HTR-8/SVneo (cell line): Measurements from ENCODE around the gene GABBR2.

Experiments
- DNase-seq: peaks from one replicate; pipeline ENCODE4 v3.0.0; 2011; ENCODE audit warnings: low spot score, mixed read lengths; ENCODE audit not compliant: insufficient read length
- FAIRE-seq: peaks from 2 replicates; lab custom pipeline; 2011; peaks lifted over from hg19 to GRCh38; lab: Jason Lieb, UNC

Gene GABBR2

DNA sequence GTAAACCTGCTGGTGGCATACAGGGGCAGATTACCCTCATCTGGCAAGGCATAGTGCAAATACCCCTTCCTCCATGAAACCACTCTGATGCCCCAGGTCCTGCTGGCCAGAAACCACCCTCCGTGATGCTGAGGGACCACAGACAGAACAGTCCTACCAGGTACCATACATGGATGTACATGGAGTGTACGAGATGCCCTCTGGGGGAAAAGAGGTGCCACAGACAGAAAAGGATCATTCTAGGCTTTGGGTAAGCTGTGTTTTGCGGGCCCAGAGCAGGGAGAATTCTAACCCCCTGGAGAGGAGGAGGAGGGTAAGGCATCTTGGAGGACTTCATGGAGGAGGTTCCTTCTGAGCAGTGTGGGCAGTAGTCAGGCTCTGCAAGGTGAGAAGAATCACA lies 68.3 kb downstream of the GABBR2 start:
- DNase-seq = no peak
- no peak for FAIRE-seq

DNA sequence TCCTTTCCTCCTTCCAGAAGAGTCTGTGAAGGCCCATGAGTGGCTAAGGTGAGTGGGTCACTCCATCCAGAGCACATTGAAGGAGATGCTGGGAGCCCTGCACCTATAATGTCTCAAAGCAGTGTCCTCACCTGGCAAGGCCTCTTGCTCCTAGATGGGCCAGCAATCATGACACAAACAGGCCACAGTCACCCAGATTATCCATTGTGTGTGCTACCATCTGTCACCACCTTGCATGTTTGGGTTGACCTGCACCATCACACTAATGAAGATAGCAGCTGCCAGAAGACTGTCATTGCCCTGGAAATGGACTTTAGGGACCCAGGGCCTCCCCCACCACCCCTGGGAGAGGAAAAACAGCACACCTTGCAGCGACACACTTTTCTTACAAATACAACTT lies 69.6 kb downstream of the GABBR2 start:
- no peak for FAIRE-seq

GRCh38 chr9:98637381-98637780 lies 71.4 kb downstream of the GABBR2 start:
- no peak for FAIRE-seq

More for the DNA sequence above, 69.6 kb downstream of the GABBR2 start:
- no peak for DNase-seq

DNA sequence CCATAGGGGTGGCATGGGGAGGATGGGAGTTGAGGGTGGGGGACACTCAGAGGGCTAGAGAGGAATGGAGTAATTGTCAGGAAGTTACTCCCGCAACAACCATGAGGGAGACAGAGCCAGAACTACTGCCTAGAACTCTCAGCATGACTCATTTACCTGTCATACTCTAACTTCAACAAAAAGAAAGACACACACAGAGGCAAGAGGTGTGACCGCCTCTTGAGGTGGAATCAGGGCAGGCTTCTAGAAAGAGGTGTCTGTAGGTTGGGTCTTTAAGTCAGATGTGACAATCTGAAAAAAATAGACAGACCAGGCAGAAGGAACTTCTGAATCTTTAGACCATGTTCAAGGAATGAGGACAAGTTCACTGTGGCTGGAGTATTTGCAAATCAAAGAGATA lies 73.4 kb downstream of the GABBR2 start:
- DNase-seq = no peak
- no peak for FAIRE-seq

More at GRCh38 chr9:98637381-98637780, 71.4 kb downstream of the GABBR2 start:
- DNase-seq = no peak

GRCh38 chr9:98634685-98635336 lies 73.9 kb downstream of the GABBR2 start:
- DNase-seq = no peak
- FAIRE-seq = no peak

- FAIRE-seq = no peak
- DNase-seq = no peak
Observed at GRCh38 chr9:98632839-98633238, 75.9 kb downstream of the GABBR2 start.

DNA sequence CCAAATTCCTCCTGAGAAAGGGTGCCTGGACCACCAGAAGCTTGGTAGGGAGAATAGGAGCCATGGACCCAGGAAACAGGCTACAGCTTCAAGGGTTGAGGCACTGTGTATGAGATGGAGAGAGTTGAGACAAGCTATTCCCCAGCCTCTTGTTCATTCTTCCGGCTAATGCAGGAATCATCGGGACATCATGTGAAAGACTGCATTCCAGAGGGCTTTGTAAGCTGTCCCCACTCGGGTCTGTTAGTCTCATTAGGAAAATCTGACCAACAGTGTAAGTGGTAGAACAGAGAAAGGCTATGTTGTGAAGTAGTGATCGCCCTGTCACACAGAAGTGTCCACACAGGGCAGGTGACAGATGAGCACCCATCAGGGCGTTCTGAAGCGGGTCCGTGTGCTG lies 81.4 kb downstream of the GABBR2 start:
- DNase-seq = no peak
- no peak for FAIRE-seq

DNA sequence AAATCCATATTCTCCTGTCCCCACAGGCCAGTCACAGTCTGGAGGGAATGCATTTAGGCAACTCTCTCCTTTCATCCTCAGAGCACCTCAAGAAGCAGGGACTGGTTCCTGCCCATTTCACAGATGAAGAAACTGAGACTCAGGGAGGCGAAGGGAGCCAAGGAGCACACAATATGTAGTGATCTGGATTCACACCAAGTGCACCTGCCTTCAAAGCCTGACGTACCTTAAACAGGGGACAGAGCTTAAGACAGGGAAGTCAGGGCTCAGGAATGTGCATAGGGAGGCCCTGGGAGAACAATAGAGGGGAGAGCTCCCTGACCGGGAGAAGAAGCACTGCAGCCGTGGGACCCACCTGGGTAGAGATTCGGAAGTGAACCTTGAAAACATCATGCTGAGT lies 83.0 kb downstream of the GABBR2 start:
- FAIRE-seq (no peak), DNase-seq (no peak)

DNA sequence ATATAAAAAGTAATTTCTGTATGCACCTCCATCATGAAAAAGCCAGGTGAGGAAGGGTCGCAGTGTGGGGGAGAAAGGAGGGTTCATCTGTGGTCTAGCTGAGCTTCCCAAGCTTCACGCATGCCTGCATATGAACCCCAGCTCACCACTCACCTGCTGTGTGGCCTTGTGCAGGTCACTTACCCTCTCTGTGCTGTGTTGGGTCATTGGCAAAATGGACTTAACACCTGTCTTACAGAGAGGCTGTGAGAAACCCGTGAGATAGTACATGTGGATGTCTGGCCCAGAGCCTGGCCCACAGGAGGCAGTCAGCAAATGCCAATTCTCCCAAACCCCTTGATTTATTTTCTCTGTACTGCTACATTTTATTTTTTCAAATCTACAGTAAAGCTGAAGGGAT lies 88.9 kb downstream of the GABBR2 start:
- DNase-seq (no peak), FAIRE-seq (no peak)

DNA sequence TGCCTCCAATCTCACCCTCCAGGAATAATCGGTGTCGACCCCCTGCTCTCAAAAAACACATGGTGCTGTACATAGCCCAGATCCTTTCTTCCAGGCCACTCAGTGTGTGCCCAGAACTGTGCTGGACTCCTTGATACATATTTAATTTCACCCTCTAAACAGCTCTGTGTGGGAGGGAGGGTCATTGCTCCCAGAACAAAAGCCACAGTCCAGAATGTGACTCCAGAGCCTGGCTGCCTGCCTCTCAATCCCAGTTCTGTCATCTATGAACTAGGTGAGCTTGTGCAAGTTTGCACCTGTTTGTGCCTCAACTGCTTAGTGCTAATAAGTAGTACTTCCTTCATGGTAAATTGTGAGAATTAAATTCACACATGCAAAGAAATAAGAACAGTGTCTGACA lies 93.1 kb downstream of the GABBR2 start:
- DNase-seq (no peak), FAIRE-seq (no peak)

DNA sequence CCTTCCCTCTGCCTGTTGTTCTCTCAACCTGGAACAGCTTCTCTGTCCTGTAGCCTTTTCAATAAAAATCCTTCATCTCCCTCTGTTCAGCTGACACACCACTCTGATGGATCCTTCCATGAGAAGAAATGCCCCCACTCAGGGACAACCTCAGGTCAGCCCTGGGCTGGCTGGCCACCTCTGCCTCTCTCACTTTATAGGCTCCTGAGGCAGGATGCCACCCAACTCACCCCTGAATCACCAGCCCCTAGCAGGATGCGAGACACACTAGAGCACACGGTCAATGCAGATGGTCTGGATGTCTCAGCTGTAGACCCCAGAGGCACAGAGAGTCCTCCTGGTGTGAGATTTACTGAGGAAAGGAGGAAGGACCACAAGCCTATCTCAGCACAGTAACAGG lies 93.8 kb downstream of the GABBR2 start:
- DNase-seq (no peak), FAIRE-seq (no peak)

GRCh38 chr9:98612061-98612752 lies 96.5 kb downstream of the GABBR2 start:
- no peak for FAIRE-seq

DNA sequence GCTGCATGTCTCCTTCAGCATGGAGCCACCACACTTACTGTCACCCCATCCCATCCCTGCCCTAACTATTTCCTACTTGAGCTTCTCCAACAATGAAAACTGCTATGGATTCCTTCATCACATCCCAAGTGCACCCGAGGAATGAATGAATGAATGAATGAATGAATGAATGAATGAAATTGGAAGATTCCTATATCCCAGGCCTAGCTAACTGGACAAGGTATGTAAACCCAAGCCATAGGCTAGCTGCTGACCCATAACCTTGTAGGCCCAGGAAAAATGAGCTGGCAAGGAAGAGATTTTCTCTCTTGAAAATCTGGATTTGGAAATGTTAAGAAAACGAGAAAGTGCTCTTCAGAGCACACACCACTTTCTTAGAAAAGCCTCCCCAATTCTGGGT lies 97.4 kb downstream of the GABBR2 start:
- DNase-seq = no peak
- FAIRE-seq = no peak

More at GRCh38 chr9:98612061-98612752, 96.5 kb downstream of the GABBR2 start:
- no peak for DNase-seq

DNA sequence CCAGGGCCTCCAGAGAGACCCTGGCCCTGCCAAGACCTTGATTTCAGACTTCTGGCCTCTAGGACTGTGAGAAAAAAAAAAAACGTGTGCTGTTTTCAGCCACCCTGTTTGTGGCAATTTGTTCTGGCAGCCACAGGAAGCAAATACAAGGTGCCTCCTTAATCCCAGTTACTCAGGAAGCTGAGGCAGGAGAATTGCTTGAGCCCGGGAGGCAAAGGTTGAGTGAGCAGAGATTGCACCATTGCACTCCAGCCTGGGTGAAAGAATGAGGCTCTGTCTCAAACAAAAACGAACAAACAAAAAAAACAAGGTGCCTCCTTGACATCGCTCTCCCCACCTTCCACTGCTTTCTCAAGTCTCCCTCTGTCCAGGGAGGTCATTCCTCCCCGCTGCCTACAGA lies 98.0 kb downstream of the GABBR2 start:
- FAIRE-seq (no peak), DNase-seq (no peak)

DNA sequence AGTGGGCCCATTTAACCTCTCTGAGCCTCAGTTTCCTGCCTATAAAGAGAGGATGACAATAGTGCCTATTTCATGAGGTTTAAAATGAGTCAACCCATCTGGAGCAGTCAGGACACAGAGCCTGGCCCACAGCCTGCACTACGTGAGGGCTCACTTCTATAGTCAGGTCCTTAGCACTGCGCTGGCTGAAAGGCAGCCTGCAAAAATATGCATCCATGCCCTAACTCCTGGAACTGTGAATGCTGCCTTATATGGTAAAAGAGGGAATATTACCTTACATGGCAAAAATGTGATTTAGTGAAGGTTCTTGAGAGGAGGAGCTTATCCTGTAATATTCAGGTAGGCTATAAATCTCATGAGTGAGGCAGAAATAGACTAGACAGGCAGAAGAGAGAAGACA lies 98.5 kb downstream of the GABBR2 start:
- FAIRE-seq (no peak), DNase-seq (no peak)

DNA sequence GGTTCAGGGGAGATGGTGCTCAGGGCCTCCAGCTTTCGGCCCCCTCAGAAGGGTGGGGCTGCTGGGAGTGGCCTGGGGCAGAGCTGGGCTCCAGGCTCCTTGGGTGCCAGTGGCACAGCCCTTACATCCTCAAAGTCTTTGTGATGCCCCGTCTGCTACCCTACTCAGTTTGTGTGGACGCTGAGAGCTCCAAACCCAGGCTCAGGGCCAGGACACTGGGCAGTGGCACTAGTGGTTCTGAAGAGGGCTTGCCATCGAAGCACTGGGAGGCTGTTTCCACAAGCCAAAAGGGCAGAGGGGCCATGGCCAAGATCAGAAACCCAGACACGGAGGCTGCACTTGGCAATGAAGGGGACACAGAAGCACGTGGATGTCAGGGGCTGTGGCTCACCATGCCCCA lies 99.1 kb downstream of the GABBR2 start:
- DNase-seq = no peak
- no peak for FAIRE-seq

DNA sequence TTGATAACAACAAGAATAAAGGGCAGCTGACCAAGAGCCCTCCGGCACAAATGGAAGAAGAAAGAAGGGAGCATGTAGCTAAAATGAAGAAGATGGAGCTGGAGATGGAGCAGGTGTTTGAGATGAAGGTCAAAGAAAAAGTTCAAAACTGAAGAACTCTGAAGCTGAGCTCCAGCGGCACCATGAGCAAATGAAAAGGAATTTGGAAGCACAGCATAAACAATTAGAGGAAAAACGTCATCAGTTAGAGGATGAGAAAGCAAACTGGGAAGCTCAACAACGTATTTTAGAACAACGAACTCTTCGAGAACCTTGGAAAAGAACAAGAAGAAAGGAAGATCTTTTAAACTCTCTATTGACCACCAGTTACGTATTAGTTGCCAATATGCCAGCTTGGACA lies 100.9 kb downstream of the GABBR2 start:
- no peak for DNase-seq
- FAIRE-seq = no peak

GRCh38 chr9:98607152-98607551 lies 101.6 kb downstream of the GABBR2 start:
- DNase-seq (no peak), FAIRE-seq (no peak)

GRCh38 chr9:98606730-98607129 lies 102.0 kb downstream of the GABBR2 start:
- FAIRE-seq = no peak
- no peak for DNase-seq

- DNase-seq (no peak), FAIRE-seq (no peak)
Observed at GRCh38 chr9:98605116-98605515, 103.6 kb downstream of the GABBR2 start.

- FAIRE-seq = no peak
Observed at GRCh38 chr9:98603821-98604383, 104.8 kb downstream of the GABBR2 start.

More at GRCh38 chr9:98603821-98604383, 104.8 kb downstream of the GABBR2 start:
- no peak for DNase-seq
